HL-60 (cell line): ENCODE results near the gene PDE4B.

ENCODE experiments used
- GABPA ChIP-seq: IDR thresholded peaks from 2 replicates; pipeline ENCODE4 v1.6.1; 2012; ENCODE audit warnings: low read depth
- POLR2AphosphoS5 ChIP-seq: IDR thresholded peaks from 2 replicates; pipeline ENCODE4 v1.6.1; 2012; ENCODE audit warnings: low read depth
- TF ChIP-seq, protein P1 (sequence below): IDR thresholded peaks from 2 replicates; pipeline ENCODE4 v1.6.1; 2012; ENCODE audit warnings: low read depth; ENCODE audit not compliant: insufficient replicate concordance
- TF ChIP-seq, protein P2 (sequence below): IDR thresholded peaks from one replicate; pipeline ENCODE4 v1.5.1; 2011; ENCODE audit warnings: low read length, control low read depth, inconsistent platforms; ENCODE audit not compliant: insufficient read depth

DNA sequence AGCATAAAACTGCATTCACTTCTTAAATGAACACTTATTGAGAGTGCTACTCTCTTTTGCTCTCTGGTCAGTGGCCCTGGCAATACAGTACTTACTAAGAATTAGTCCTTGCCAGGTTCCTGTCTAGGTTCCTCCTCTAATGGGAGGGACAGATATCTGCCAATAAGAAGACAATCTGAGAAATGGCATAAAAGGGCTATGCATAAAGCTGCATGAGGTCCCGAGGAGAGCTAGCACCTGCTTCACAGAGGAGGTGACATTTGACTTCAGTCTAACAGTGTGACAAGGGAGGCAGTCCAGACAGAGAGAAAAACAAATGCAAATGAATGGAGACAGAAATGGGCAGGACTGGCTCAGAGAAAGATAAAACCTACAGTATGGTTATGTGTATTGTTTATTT is 384.1 kb downstream of the PDE4B start:
- TF ChIP-seq, protein P1, sequence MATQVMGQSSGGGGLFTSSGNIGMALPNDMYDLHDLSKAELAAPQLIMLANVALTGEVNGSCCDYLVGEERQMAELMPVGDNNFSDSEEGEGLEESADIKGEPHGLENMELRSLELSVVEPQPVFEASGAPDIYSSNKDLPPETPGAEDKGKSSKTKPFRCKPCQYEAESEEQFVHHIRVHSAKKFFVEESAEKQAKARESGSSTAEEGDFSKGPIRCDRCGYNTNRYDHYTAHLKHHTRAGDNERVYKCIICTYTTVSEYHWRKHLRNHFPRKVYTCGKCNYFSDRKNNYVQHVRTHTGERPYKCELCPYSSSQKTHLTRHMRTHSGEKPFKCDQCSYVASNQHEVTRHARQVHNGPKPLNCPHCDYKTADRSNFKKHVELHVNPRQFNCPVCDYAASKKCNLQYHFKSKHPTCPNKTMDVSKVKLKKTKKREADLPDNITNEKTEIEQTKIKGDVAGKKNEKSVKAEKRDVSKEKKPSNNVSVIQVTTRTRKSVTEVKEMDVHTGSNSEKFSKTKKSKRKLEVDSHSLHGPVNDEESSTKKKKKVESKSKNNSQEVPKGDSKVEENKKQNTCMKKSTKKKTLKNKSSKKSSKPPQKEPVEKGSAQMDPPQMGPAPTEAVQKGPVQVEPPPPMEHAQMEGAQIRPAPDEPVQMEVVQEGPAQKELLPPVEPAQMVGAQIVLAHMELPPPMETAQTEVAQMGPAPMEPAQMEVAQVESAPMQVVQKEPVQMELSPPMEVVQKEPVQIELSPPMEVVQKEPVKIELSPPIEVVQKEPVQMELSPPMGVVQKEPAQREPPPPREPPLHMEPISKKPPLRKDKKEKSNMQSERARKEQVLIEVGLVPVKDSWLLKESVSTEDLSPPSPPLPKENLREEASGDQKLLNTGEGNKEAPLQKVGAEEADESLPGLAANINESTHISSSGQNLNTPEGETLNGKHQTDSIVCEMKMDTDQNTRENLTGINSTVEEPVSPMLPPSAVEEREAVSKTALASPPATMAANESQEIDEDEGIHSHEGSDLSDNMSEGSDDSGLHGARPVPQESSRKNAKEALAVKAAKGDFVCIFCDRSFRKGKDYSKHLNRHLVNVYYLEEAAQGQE: no peak
- TF ChIP-seq, protein P2, sequence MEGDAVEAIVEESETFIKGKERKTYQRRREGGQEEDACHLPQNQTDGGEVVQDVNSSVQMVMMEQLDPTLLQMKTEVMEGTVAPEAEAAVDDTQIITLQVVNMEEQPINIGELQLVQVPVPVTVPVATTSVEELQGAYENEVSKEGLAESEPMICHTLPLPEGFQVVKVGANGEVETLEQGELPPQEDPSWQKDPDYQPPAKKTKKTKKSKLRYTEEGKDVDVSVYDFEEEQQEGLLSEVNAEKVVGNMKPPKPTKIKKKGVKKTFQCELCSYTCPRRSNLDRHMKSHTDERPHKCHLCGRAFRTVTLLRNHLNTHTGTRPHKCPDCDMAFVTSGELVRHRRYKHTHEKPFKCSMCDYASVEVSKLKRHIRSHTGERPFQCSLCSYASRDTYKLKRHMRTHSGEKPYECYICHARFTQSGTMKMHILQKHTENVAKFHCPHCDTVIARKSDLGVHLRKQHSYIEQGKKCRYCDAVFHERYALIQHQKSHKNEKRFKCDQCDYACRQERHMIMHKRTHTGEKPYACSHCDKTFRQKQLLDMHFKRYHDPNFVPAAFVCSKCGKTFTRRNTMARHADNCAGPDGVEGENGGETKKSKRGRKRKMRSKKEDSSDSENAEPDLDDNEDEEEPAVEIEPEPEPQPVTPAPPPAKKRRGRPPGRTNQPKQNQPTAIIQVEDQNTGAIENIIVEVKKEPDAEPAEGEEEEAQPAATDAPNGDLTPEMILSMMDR: no peak
- TF ChIP-seq POLR2AphosphoS5 (no peak), GABPA (no peak)
